GM12892 (cell line): ENCODE measurements around the gene ARMC9.

ENCODE experiments used
- POLR2A ChIP-seq: IDR thresholded peaks from 2 replicates; pipeline ENCODE4 v1.6.1; 2011; ENCODE audit warnings: low read depth, low read length, control low read depth
- TAF1 ChIP-seq: IDR thresholded peaks from 2 replicates; pipeline ENCODE4 v1.6.1; 2011; ENCODE audit warnings: low read depth, mild to moderate bottlenecking, control low read depth, low read length, borderline replicate concordance

GRCh38 chr2:231250146-231250545 is 51.7 kb downstream of the ARMC9 start:
- TF ChIP-seq POLR2A: no peak
- TF ChIP-seq TAF1: no peak
